NB4 (cell line): ENCODE results near the gene BMPR1B.

Experiments
- CTCF ChIP-seq: IDR thresholded peaks from one replicate; pipeline ENCODE4 v1.5.1; 2012; ENCODE audit warnings: low read depth, low read length
- POLR2A ChIP-seq: IDR thresholded peaks from 2 replicates; pipeline ENCODE4 v1.6.1; 2011; ENCODE audit warnings: mild to moderate bottlenecking; ENCODE audit not compliant: insufficient read length; ENCODE audit errors: extremely low read depth

- TF ChIP-seq POLR2A (no peak), CTCF (no peak)
Observed at GRCh38 chr4:95191537-95191936, 433.8 kb downstream of the BMPR1B start.
